K562 (cell line): ENCODE results near the gene EMILIN1. TPM values are rescaled to one million over a fixed set of nuclear protein-coding genes. Genes with fewer than 3 reads are reported as not detected.

ENCODE experiments used
- ATAC-seq: fragments of 200-7000 bp; cut with Tn5 transposase; 3 replicates; pipeline ENCODE4 v1.9.1; 2020; ENCODE audit warnings: moderate library complexity
- BruUV-seq: library from RNA; stranded (reverse); fragments of 400-500 nt; replicated peaks from 2 replicates; lab custom pipeline; 2021; lab: Mats Ljungman, UMichigan
- CTCF ChIA-PET: fragments of 300-600 bp; formaldehyde crosslinking; extraction: SDS; loops from one replicate; lab custom pipeline; 2021; ENCODE audit warnings: low intra/inter-chr PET ratio; lab: Yijun Ruan, JAX
- POLR2A ChIA-PET: fragments of 300-600, 350-650 bp; sonication (Branson Sonifier 250); formaldehyde crosslinking; extraction: SDS; loops from one replicate; lab custom pipeline; 2021; ENCODE audit warnings: antibody characterized with exemption, inconsistent platforms; lab: Yijun Ruan, JAX
- DNase-seq, 4 experiments: peaks; one replicate each; pipeline versions ENCODE4 v3.0.0 to v3.0.0-alpha.2; 2011 to 2018; ENCODE audit warnings: low spot score in 3 of 4, mixed read lengths in 3 of 4; ENCODE audit errors: extremely low read depth in 1 of 4
- FAIRE-seq: peaks from 2 replicates; lab custom pipeline; 2011; peaks lifted over from hg19 to GRCh38; lab: Jason Lieb, UNC
- H2AFZ ChIP-seq: 2 replicates; pipeline ENCODE4 v1.6.0; 2011; ENCODE audit warnings: low read depth, low read length, control low read depth, inconsistent platforms
- H3K27ac ChIP-seq: fragments of 200-600 bp; 3 replicates; pipeline ENCODE4 v1.8.0; 2011; ENCODE audit warnings: low read depth, mild to moderate bottlenecking, control low read depth, inconsistent platforms, low read length, moderate library complexity, mixed read lengths; ENCODE audit errors: extremely low read depth
- H3K27me3 ChIP-seq, 2 experiments: fragments of 300-600 bp in 1 of 2; 2 replicates in 1 of 2; 3 replicates in 1 of 2; pipeline versions ENCODE4 v1.6.0 to v1.8.0; 2011; ENCODE audit warnings: inconsistent platforms in 2 of 2, low read length in 2 of 2, mild to moderate bottlenecking in 1 of 2, mixed read lengths in 1 of 2, moderate library complexity in 1 of 2; ENCODE audit not compliant: control insufficient read depth in 2 of 2, insufficient read depth in 2 of 2
- H3K36me3 ChIP-seq: fragments of 300-600 bp; 3 replicates; pipeline ENCODE4 v1.8.0; 2011; ENCODE audit warnings: mild to moderate bottlenecking, low read length, inconsistent platforms; ENCODE audit not compliant: control insufficient read depth, insufficient read depth
- H3K4me1 ChIP-seq, 2 experiments: fragments of 200-600 bp in 1 of 2; replicated peaks in 1 of 2; 2 replicates in 1 of 2; 3 replicates in 1 of 2; pipeline versions ENCODE4 v1.5.1 to v1.8.0; 2011; ENCODE audit warnings: inconsistent platforms in 2 of 2, low read length in 2 of 2, mild to moderate bottlenecking in 1 of 2, mixed read lengths in 1 of 2, moderate library complexity in 1 of 2; ENCODE audit not compliant: control insufficient read depth in 2 of 2, insufficient read depth in 2 of 2
- H3K4me2 ChIP-seq: 2 replicates; pipeline ENCODE4 v1.6.1; 2011; ENCODE audit warnings: low read length, control low read depth, inconsistent platforms, mixed read lengths; ENCODE audit not compliant: insufficient read depth
- H3K4me3 ChIP-seq: fragments of 200-600 bp; sonication (generic), shearing (Covaris generic); 2 replicates; pipeline ENCODE4 v1.5.1; 2016; ENCODE audit warnings: control low read depth, inconsistent platforms
- H3K79me2 ChIP-seq: fragments of 200-600 bp; 3 replicates; pipeline ENCODE4 v1.8.0; 2011; ENCODE audit warnings: low read length, inconsistent platforms; ENCODE audit not compliant: control insufficient read depth, insufficient read depth
- H3K9ac ChIP-seq, 2 experiments: 2 replicates each; pipeline versions ENCODE4 v1.6.0 to v1.6.1; 2011; ENCODE audit warnings: low read depth in 2 of 2, low read length in 2 of 2, control low read depth in 1 of 2, inconsistent platforms in 1 of 2, mild to moderate bottlenecking in 1 of 2, mixed read lengths in 1 of 2; ENCODE audit not compliant: insufficient read depth in 1 of 2
- H3K9me1 ChIP-seq: one replicate; pipeline ENCODE4 v1.6.0; 2011; ENCODE audit warnings: inconsistent platforms, mild to moderate bottlenecking, low read length, moderate library complexity; ENCODE audit not compliant: control insufficient read depth, insufficient read depth
- H3K9me3 ChIP-seq: replicated peaks from 2 replicates; pipeline ENCODE4 v1.5.1; 2011; ENCODE audit warnings: low read depth, low read length, inconsistent platforms; ENCODE audit not compliant: control insufficient read depth, insufficient read depth
- H4K20me1 ChIP-seq: replicated peaks from 2 replicates; pipeline ENCODE4 v1.6.1; 2011; ENCODE audit warnings: low read length, inconsistent platforms, mixed read lengths; ENCODE audit not compliant: control insufficient read depth, insufficient read depth
- DACH1 ChIP-seq: fragments of 450-650 bp; IDR thresholded peaks from 2 replicates; pipeline ENCODE4 v1.6.1; 2018; ENCODE audit not compliant: partially characterized antibody
- ESRRA ChIP-seq: fragments of 450-650 bp; IDR thresholded peaks from 2 replicates; pipeline ENCODE4 v1.6.1; 2014; ENCODE audit warnings: low read depth, mild to moderate bottlenecking, moderate library complexity, borderline replicate concordance
- GABPA ChIP-seq: fragments of 200-800 bp; sonication (Bioruptor generic); conservative IDR thresholded peaks from 2 replicates; pipeline ENCODE4 v1.6.1; 2016; ENCODE audit warnings: low read depth, missing genetic modification characterization, missing compliant biosample characterization
- HLTF ChIP-seq: fragments of 450-650 bp; IDR thresholded peaks from 2 replicates; pipeline ENCODE4 v1.6.1; 2016
- IFI16 ChIP-seq: fragments of 250-450 bp; sonication (Bioruptor Pico); IDR thresholded peaks from 2 replicates; pipeline ENCODE4 v2.1.2; 2022; ENCODE audit warnings: mild to moderate bottlenecking, inconsistent platforms
- MCM2 ChIP-seq: fragments of 450-650 bp; IDR thresholded peaks from 2 replicates; pipeline ENCODE4 v1.6.1; 2017; ENCODE audit warnings: low read depth, mild to moderate bottlenecking
- NRF1 ChIP-seq, 2 experiments: fragments of 450-650 bp; IDR thresholded peaks in 1 of 2; conservative IDR thresholded peaks in 1 of 2; 2 replicates each; pipeline ENCODE4 v1.6.1; 2014; ENCODE audit warnings: mild to moderate bottlenecking in 2 of 2
- SRSF1 ChIP-seq: fragments of 200-400 bp; formaldehyde crosslinking; IDR thresholded peaks from 2 replicates; pipeline ENCODE4 v1.6.1; 2017; ENCODE audit warnings: mild to moderate bottlenecking, low read depth, low read length, moderate library complexity
- TCF7 ChIP-seq: sonication (generic); IDR thresholded peaks from 2 replicates; pipeline ENCODE4 v1.6.1; 2016; ENCODE audit warnings: antibody characterized with exemption, borderline replicate concordance
- TEAD1 ChIP-seq, 2 experiments: fragments of 450-650 bp in 1 of 2; sonication (generic) in 1 of 2; formaldehyde crosslinking; IDR thresholded peaks; 2 replicates each; pipeline versions ENCODE4 v1.4.0 to v1.8.0; 2020 to 2022; ENCODE audit warnings: mild to moderate bottlenecking in 2 of 2, missing genetic modification reagents in 1 of 2
- ZNF589 ChIP-seq: fragments of 200-800 bp; sonication (Bioruptor generic); IDR thresholded peaks from 2 replicates; pipeline ENCODE4 v1.6.1; 2016; ENCODE audit warnings: low read depth, missing genetic modification characterization, missing compliant biosample characterization
- WGBS: fragments of 100-300 bp; shearing (Covaris generic); methylation state at CpG from one replicate; pipeline ENCODE4 v1.1.6; 2016; ENCODE audit warnings: low coverage, mixed read lengths; ENCODE audit not compliant: insufficient coverage; ENCODE audit errors: missing lambda C conversion rate; 5-methylcytosine and 5-hydroxymethylcytosine counted together
- in situ Hi-C: fragments of 300-500 bp; cut with MboI; formaldehyde crosslinking; loops from 4 replicates; pipeline ENCODE4 v1.15.0; 2018; ENCODE audit warnings: inconsistent platforms, mixed read lengths
- intact Hi-C: fragments of 100-400 bp; cut with micrococcal nuclease; formaldehyde crosslinking; loops from 2 replicates; pipeline ENCODE4 v1.14.2; 2022
- polyA plus RNA-seq, 8 experiments: library from polyadenylated mRNA; depleted of rRNA in 4 of 8; stranded (reverse) in 5 of 8; unstranded in 3 of 8; fragments of >200 nt; fragmentation: Nextera tagmentation in 2 of 8; fragmentation: Illumina TruSeq in 1 of 8; extraction: Ambion mirVana in 2 of 8; extraction: Trizol in 1 of 8; gene quantifications; 2 replicates each; pipeline versions ENCODE4 v1.2.1 to v1.2.3, GENCODE V29; 2011 to 2014; ENCODE audit warnings: inconsistent platforms in 1 of 8, missing spikeins in 1 of 8
- total RNA-seq, 7 experiments: library from RNA; depleted of rRNA in 6 of 7; stranded (reverse); fragments of >200 nt in 6 of 7; fragmentation: Illumina TruSeq in 2 of 7; extraction: Trizol in 2 of 7; gene quantifications; 2 replicates each; pipeline versions ENCODE4 v1.2.1 to v1.2.3, GENCODE V29; 2011 to 2021; ENCODE audit warnings: low replicate concordance in 1 of 7
- TF ChIP-seq, protein P1 (sequence below): fragments of 450-650 bp; IDR thresholded peaks from 2 replicates; pipeline ENCODE4 v1.7.0; 2016; ENCODE audit warnings: borderline replicate concordance
- TF ChIP-seq, protein P2 (sequence below): fragments of 450-650 bp; IDR thresholded peaks from one replicate; pipeline ENCODE4 v1.6.1; 2018; ENCODE audit warnings: mild to moderate bottlenecking, moderate library complexity; ENCODE audit not compliant: partially characterized antibody

EMILIN1 gene
- total and polyA plus RNA-seq, 9 of the 15 experiments (the other 6 are each of a cell fraction or from before 2014, with no cell fraction given), result 0.04 to 2.7 (median 0.54) TPM; not detected in 2

DNA sequence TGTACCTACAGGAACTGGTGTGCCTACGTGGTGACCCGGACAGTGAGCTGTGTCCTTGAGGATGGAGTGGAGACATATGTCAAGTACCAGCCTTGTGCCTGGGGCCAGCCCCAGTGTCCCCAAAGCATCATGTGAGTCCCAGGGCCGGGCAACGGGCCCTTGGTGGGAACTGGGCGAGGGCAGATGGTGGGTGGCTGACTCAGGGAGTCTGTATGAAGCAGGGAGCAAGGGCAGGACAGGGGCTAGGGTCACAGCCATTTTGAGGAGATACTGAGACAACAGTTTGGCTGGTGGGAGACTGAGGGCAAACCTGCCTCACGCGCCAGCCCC is 1.7 kb downstream of the EMILIN1 start:
- FAIRE-seq, result no peak

More for the DNA sequence above, 1.7 kb downstream of the EMILIN1 start:
- Histone ChIP-seq H3K9me3 (no peaks in the 10 kb centered on the region), H3K27ac (no peak overlapping the region; the same call in 2 of the 3 replicates), H3K27me3 (no peaks in the 10 kb centered on the region), H2AFZ (peak overlapping the region; percentile 90), H3K79me2 (no peaks in the 10 kb centered on the region), H3K9me1 (peaks cover 4% of the 10 kb centered on the region), H4K20me1 (no peaks in the 10 kb centered on the region), H3K4me2 (no peak overlapping the region), H3K4me1 (peaks cover 61% of the 10 kb centered on the region in 2 experiments), H3K9ac (peak overlapping the region in 1 of 2 experiments; percentile 77; a peak in 2 of 4 replicates), H3K4me3 (no peak overlapping the region), H3K36me3 (no peaks in the 10 kb centered on the region)
- in situ Hi-C loops, result no loop called here
- intact Hi-C loops, result loop anchor here (2.0 kb wide), 2 partner anchors 29 to 233 kb away; partner anchors contain the start of gene AGBL5
- ATAC-seq (no peak), DNase-seq (no peak)
- 97% methylated on average over 5 of the region's 7 CpGs for WGBS
- TF ChIP-seq, protein P1, sequence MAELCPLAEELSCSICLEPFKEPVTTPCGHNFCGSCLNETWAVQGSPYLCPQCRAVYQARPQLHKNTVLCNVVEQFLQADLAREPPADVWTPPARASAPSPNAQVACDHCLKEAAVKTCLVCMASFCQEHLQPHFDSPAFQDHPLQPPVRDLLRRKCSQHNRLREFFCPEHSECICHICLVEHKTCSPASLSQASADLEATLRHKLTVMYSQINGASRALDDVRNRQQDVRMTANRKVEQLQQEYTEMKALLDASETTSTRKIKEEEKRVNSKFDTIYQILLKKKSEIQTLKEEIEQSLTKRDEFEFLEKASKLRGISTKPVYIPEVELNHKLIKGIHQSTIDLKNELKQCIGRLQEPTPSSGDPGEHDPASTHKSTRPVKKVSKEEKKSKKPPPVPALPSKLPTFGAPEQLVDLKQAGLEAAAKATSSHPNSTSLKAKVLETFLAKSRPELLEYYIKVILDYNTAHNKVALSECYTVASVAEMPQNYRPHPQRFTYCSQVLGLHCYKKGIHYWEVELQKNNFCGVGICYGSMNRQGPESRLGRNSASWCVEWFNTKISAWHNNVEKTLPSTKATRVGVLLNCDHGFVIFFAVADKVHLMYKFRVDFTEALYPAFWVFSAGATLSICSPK, result no peak
- TF ChIP-seq MCM2 (no peak), NRF1 (conservative IDR thresholded peaks at IDR 0.05 in 1 of 2, IDR thresholded peaks at IDR 0.05 in 1 of 2) (no peak), ZNF589 (no peak), SRSF1 (no peak), DACH1 (no peak), ESRRA (no peak), TCF7 (no peak), HLTF (no peak), IFI16 (no peak), GABPA (tag) (no peak), TEAD1 (CRISPR knock-in tag; IDR thresholded peaks at IDR 0.05) (no peak)
- TF ChIP-seq, protein P2, sequence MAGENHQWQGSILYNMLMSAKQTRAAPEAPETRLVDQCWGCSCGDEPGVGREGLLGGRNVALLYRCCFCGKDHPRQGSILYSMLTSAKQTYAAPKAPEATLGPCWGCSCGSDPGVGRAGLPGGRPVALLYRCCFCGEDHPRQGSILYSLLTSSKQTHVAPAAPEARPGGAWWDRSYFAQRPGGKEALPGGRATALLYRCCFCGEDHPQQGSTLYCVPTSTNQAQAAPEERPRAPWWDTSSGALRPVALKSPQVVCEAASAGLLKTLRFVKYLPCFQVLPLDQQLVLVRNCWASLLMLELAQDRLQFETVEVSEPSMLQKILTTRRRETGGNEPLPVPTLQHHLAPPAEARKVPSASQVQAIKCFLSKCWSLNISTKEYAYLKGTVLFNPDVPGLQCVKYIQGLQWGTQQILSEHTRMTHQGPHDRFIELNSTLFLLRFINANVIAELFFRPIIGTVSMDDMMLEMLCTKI, result no peak
- CTCF ChIA-PET, result no interaction called here
- POLR2A ChIA-PET, result interaction anchor here (0.7 kb wide), 1 partner anchor 31 kb away, joined by 3 read pairs; no protein-coding TSS in a partner anchor
- BruUV-seq, result no TSS peak
